SHP77 (cell line): ENCODE measurements around the gene SEMA3F.
A peak's percentile ranks its signal among the peaks of the same experiment; 100 is the strongest.

Source experiments
- DNase-seq, 2 experiments: peaks; one replicate each; lab custom pipeline; 2025; lab: John Stamatoyannopoulos, UW

The SEMA3F gene

GRCh38 chr3:50170689-50171088 is 15.6 kb downstream of the SEMA3F start:
- no peak for DNase-seq

GRCh38 chr3:50171540-50172301 is 16.6 kb downstream of the SEMA3F start:
- no peak for DNase-seq

GRCh38 chr3:50172626-50173220 is 17.6 kb downstream of the SEMA3F start:
- no peak for DNase-seq

- DNase-seq = no peak
Measured at GRCh38 chr3:50173685-50174516, 18.8 kb downstream of the SEMA3F start.

GRCh38 chr3:50174517-50174895 is 19.4 kb downstream of the SEMA3F start:
- DNase-seq = no peak

GRCh38 chr3:50174947-50175524 is 19.9 kb downstream of the SEMA3F start:
- no peak for DNase-seq

- DNase-seq = no peak
Measured at GRCh38 chr3:50177346-50177745, 22.2 kb downstream of the SEMA3F start.

GRCh38 chr3:50179710-50180109 is 24.6 kb downstream of the SEMA3F start:
- DNase-seq = no peak

GRCh38 chr3:50181985-50182384 is 26.9 kb downstream of the SEMA3F start:
- DNase-seq = no peak

- DNase-seq = no peak
Measured at GRCh38 chr3:50182533-50183099, 27.5 kb downstream of the SEMA3F start.

- no peak for DNase-seq
Measured at GRCh38 chr3:50183755-50184154, 28.6 kb downstream of the SEMA3F start.

GRCh38 chr3:50184242-50184978 is 29.3 kb downstream of the SEMA3F start:
- no peak for DNase-seq

GRCh38 chr3:50185230-50185629 is 30.1 kb downstream of the SEMA3F start:
- DNase-seq = no peak

- no peak for DNase-seq
Measured at GRCh38 chr3:50186096-50186495, 31.0 kb downstream of the SEMA3F start.

GRCh38 chr3:50187750-50188149 is 32.6 kb downstream of the SEMA3F start:
- no peak for DNase-seq

GRCh38 chr3:50189274-50189673 is 34.1 kb downstream of the SEMA3F start:
- DNase-seq = peak; percentile 66 to 72

GRCh38 chr3:50189989-50190388 is 34.9 kb downstream of the SEMA3F start:
- DNase-seq = no peak

GRCh38 chr3:50190936-50191660 is 36.0 kb downstream of the SEMA3F start, which contains the start of gene GNAT1:
TSS of gene GNAT1 (plus strand) at chr3:50191610. CDS start at chr3:50191726, 116 bp downstream.
- no peak for DNase-seq

GRCh38 chr3:50192124-50192523 is 37.0 kb downstream of the SEMA3F start:
- no peak for DNase-seq

GRCh38 chr3:50192689-50193141 is 37.6 kb downstream of the SEMA3F start:
- DNase-seq = peak; percentile 22 to 30

GRCh38 chr3:50193286-50193685 is 38.2 kb downstream of the SEMA3F start:
- no peak for DNase-seq
